Fibroblast of gingiva (primary cell): ENCODE measurements around the gene MS4A2.
"Not testable (repeated sequence)": the region's sequence is repeated elsewhere in the genome, so short reads cannot be mapped to it uniquely, and the experiment has no call there.

ENCODE experiments used
- DNase-seq: peaks from one replicate; pipeline ENCODE4 v3.0.0-alpha.2; 2011; ENCODE audit warnings: low read depth

The MS4A2 gene

DNA sequence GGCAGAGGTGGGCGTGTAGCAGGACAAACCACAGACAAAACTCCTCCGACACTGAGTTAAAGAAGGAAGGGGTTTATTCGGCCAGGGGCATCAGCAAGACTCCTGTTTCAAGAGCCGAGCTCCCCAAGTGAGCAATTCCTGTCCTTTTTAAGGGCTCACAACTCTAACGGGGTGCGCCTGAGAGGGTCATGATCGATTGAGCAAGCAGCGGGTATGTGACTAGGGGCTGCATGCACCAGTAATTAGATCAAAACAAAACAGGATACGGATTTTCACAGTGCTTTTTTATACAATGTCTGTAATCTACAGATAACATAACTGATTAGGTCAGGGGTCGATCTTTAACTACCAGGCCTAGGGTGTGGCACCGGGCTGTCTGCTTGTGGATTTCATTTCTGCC lies 12.9 kb downstream of the MS4A2 start:
- not testable (repeated sequence) for DNase-seq

DNA sequence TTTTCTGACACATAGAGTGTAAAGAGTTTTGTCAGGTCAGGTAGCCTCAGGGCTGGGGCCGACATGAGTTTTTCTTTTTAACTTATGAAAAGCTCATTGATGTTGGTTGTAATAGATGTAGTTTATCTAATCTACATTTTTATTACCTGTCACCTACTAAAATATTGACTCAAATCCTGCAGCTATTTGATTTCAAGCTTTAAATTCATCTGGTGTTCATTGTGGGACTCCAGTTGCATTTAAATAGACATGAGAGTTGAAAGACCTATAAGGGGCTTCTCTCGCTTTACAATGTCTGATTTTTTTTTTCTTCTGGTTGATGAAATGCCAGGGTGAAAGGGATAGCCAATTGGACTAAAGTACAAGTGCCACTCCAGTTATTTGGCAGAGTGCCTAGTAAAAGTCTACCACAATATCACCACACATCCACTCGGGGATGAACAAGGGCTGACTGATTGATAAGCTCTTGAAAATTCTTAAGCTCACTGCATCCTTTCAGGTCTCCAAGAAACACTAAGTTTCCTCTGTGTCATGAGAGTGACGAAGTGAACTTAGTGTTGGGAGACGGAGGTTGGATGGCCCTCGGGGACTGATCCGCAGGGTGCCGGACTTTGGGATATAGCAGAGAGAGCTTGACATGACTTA lies 16.1 kb downstream of the MS4A2 start:
- not testable (repeated sequence) for DNase-seq

DNA sequence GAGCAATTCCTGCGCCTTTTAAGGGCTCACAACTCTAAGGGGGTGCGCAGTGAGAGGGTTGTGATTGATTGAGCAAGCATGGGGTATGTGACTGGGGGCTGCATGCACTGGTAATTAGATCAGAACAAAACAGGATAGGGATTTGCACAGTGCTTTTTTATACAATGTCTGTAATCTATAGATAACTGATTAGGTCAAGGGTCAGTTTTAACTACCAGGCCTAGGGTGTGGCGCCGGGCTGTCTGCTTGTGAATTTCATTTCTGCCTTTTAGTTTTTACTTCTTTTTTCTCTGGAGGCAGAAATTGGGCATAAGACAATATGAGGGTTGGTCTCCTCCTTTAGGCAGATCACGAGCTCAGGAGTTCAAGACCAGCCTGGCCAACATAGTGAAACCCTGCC lies 20.2 kb downstream of the MS4A2 start:
- DNase-seq, result not testable (repeated sequence)

DNA sequence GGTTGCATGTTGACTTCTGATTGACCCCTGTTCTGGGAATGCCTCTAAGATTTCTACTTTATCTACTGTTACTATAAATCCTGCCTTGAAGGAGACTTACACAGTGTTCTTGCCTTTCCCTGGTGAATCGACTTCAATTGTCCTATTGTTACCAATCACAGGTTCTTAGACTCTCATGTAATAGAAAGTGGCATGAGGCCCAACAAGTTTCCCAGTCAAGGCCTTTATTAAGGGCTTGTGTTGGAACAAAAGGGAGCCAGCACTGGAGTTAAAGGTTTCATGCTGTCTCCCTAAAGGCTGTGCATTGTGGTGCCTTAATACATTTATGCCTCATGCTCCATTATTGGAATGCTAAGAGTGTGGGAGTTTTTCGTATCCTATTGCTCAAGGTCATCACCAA lies 23.3 kb downstream of the MS4A2 start:
- DNase-seq, result no peak

DNA sequence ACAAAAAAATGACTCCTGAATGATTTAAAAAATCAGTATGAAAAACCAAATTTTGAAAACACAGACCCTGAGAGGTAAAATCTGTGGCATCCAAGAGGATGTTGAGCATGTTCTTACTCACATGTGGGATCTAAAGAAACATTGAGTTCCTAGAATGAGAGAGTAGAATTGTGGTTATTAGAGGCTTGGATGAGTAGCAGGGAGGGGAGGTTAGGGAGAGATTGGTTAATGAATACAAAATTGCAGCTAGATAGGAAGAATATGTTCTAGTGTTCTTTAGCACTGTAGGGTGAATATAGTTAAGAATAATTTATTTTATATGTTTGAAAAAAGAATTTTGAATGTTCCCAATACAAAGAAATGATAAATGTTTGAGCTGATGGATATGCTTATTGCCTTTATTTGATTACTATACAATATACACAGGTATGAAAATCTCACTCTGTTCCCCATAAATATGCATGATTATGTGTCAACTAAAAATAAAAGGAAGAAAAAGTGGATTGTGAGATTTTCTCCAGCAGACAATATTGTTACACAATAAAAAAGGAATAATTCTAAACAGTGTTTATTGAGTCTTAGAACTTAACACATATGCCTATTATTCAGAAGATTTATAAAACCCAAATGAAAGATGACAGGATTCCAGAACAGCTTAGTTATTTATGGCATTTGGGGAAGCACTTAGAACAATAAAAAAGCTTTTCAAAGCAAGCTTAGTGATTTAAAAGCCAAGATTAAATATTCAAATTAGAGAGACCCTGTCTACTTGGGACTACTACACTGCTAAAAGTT lies 28.7 kb downstream of the MS4A2 start:
- no peak for DNase-seq

DNA sequence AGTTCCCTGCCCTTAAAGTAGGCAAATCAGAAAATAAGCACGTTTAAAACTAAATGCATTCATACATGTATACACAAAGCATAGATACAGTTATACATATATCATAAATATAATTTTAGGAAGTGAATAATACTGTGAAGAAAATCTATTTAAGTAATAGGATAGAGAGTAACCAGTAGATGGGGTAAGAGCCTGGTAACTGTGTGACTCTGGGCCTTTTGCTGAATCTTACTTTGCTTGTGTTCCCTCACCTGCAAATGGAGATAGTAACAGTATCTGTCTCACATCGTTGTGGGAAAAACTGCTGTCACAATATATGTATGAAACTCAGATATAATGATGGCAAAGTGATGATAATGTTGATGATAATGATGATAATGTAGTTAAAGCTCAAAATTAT lies 29.9 kb downstream of the MS4A2 start:
- DNase-seq, result no peak

DNA sequence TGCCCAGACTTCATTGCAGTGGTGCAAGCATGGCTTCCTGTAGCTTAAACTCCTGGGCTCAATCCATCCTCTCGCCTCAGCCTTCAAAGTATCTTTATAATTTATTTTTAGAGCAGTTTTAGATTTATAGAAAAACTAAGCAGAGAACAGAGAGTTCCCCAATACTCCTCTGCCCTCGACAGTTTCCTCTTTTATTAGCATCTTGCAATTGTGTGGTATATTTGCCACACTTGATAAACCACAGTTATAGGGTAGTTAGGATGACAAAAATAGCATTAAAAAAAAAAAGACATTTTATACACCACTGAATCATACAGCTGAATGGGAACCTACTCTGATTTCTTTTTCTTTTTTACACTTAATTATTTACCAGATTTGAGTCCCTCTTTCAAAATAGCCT lies 31.2 kb downstream of the MS4A2 start:
- no peak for DNase-seq

DNA sequence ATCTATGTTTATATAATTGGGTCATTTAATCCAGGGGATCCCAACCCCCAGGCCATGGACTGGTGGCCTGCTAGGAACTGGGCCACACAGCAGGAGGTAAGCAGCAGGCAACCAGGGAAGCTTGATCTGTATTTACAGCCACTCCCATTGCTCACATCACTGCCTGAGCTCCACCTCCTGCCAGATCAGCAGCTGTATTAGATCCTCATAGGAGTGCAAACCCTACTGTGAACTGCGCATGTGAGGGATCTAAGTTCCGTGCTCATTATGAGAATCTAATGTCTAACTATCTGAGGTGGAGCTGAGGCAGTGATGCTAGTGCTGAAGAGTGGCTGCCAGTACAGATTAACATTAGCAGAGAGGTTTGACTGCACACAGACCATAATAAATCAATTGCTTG lies 32.8 kb downstream of the MS4A2 start:
- DNase-seq, result no peak

DNA sequence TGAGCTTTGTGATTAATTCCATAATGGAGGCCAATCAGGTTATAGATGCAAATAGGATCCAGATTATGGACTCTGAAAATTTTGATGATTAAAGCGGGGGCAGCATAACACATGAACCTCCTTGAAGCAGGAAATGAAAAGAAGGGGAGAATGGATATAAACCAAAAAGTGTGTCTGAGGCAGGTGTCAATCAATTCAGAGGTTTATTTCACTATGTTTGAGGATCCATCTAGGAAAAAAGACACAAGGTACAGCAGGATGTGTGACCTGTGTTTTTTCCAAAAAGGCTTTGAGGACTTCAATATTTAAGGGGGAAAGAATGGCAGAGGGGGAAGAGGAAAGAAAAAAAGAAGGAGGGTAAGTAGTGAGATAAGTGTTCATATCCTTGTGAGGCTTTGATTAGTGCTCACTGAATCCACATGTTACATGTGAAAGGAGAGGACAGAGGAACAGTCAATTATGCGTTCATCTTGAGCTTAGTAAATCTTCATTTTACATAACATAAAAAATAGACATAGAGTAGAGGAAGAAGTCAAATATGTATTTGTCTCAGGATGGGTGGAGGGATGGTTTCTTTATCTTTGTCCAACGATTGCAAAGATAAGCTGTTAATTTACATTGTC lies 34.1 kb downstream of the MS4A2 start:
- no peak for DNase-seq

DNA sequence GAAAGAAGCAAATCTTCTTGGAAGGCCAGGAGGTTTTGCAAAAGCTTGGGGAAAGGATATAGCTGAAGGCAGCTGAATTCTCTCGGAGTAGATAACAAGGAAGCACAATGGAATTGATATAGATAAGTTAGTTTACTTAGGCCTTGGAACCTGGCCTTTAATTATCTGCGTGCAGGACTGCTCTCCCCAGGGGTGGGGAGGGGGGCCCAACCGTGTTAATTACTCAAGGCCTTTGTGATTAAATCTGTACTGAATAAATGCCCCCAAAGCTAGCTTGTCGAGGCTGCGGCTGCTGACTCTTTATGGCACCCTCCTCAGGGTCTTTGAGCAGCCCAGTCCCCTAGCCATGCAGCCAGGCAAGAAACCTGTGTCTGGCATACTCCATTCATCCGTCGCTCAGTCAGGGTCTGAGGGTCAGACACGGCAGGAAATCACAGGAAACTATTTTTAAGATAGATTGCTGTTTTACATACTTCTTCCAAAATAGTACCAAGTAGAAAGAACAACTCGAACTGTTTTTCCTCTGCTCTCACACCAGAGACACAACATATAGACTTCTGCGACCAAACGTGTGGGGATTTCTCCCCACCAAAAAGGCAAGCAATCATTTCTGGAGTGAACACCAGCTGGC lies 36.5 kb downstream of the MS4A2 start:
- DNase-seq, result no peak

DNA sequence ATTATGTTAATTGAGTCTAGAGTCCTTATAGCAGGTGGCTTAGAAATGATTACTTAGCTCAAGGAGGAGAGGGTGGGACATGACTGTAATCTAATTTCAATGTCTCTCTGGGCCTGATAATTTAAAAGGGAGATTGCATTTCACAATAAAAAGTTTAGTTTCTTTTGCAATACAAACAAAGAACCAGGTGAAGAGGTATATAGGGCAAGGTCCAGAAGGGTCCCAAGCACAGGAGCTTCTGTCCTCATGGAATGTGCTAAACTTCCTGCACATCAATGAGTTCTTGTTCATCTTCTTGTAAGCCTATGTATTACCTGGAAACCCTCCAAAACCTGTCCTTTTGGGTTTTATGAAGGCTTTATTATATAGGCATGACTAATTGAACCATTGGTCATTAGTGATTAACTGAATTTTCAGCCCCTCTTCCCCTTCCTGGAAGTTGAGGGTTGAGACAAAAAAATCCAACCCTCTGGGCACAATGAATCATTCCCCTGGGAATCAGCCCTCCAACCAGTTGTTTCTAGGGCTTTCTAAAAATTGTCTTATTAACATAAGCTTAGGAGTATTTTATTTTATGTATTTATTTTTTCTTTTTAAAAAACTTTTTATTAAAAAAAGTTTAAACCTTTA lies 37.6 kb downstream of the MS4A2 start:
- DNase-seq, result no peak

DNA sequence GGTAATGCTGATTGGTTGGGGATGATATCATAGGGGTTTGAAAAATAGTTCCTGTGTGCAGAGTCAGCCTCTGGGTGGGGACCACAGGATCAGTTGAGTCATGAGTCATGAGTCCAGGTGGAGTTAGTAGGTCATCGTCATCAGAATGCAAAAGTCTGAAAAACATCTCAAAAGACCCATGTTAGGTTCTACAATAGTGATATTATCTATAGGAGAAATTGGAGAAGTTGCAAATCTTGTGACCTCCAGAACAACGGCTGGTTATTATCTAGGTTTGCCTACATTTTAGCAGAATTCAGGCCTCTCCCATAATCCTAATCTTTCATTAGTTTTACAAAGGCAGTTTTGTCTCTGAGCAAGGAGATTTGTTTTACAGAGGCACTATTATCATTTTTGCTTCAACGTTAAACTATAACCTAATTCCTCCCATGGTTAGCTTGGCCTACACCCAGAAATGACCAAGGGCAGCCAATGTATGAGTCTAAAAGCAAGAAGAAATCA lies 38.9 kb downstream of the MS4A2 start:
- no peak for DNase-seq

DNA sequence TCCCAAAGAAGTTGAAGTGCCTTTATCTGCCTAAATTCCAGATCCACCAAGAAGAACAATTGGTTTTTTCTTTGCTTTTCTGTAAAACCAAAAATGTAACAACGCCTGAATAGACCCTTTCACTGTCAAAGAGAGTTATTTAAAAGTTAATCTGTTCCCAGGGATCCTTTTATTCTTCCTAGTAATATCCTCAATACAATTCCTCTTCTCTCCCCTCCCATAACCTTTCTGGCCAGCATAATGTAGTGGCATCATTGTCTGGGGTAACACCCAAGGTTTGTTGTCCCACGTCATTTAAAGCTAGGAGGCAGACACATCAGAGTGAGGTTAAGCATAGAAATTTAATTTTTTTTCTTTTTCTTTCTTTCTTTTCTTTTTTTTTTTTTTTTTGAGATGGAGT lies 39.9 kb downstream of the MS4A2 start:
- DNase-seq, result no peak

DNA sequence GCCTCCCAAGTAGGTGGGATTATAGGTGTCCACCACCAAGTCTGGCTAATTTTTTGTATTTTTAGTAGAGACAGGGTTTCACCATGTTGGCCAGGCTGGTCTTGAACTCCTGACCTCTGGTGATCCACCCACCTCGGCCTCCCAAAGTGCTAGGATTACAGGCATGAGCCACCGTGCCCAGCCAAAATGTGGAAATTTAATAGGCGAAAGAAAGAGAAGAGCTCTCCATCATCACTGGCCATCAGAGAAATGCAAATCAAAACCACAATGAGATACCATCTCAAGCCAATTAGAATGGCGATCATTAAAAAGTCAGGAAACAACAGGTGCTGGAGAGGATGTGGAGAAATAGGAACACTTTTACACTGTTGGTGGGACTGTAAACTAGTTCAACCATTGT lies 40.4 kb downstream of the MS4A2 start:
- not testable (repeated sequence) for DNase-seq

DNA sequence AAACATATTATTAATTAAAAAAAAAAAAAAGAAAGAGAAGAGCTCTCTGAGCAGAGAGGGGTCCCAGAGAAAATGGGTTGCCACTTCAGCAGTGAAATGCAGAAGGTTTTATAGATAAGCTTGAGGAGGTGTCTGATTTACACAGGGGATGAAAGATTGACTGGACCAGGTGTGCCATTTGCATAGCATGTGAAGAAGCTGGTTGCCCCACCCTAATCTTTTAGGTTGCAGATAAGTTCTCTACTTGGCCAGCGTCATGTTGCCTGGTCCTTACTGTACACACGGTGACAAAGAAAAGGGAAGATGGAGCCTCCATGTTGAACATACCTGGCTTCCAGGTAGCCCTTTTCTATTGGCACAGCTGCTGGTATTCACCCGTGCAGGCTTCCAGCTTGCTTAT lies 41.4 kb downstream of the MS4A2 start:
- DNase-seq, result no peak

DNA sequence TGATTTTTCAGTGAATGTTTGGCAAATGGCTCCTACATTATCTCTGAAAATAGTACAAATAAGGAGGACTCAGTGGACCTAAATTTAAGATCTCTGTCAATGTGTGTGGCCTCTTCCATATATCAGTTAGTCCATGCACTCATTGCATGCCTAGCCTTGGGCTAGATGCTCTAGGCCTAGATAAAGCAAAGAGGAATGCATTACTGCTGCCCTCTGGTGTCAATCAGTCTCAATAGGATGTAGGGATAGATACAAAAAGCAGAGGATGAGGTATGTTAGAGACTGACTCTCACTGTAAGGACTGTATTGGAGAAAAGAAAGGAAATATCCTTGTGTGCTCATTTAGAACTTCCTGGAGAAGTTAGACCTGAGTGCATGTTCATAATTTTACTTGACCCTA lies 42.0 kb downstream of the MS4A2 start:
- no peak for DNase-seq

DNA sequence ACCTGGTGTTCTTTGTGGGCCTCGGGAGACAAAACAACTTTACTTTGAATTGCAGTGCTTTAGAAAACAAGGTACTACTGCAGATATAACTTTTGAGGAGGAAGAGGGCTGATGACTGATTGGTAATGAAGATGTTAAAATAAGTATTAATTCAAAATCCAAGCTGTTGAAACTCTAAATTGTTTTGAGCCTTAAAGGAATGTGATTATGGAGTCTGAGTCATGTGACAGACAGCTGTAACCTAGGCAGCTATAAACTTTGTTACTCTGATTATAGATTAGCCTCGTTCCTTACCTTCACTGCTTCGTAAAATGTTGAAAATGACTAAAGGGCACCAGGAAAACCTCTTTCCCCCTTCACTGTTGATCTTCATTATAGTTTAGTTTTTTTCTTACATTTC lies 43.4 kb downstream of the MS4A2 start:
- DNase-seq, result no peak

DNA sequence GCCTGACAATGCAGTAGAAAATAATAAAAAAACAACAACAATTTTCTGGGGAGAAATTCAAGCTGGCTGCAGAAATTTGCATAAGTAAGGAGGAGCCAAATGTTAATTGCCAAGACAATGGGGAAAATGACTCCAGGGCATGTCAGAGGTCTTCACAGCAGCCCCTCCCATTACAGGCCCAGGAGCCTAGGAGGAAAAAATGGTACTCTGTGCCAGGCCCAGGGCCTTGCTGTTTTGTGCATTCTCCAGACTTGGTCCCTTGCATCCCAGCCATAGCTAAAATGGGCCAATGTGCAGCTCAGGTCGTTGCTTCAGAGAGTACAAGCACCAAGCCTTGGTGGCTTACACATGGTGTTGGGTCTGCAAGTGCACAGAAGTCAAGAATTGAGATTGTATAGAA lies 45.5 kb downstream of the MS4A2 start:
- DNase-seq, result no peak

DNA sequence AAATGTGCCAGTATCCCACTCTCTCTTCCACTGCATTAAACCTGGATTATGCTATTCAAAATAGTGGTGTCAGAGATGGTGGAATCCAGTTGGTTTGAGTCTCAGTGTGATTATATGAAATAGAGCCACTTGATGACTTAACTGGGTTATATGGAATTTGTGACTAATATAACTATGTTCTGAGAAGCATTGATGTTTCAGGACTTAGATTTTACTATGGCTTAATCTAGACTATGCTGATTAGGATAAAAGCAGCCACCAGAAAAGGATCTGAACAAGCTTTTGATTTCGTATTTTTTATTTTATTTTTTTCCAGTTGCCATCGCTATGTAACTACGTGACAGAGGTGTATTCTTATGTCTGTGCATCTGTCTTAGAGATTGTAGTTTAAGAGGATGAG lies 55.3 kb downstream of the MS4A2 start:
- DNase-seq, result no peak

DNA sequence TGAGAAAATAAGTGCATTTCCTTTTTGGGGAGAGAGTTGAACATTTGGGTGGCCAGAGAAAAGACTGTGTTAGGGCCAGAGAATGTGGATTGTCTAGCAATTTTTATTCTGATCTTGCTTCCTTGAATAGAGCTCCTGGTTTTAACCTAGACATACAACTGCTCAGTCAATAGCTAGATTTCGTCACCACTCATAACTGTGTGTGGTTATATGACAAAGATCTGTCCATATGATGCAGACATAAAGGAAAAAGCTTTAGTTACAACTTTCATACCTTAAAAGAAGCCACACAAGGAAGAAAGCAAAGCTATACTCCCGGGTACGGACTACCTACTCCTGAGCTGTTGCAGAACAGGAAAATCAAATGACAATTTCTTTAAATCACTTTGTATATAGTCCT lies 57.2 kb downstream of the MS4A2 start:
- no peak for DNase-seq
